Nephron progenitor cell (in vitro differentiated cells): ENCODE measurements around the gene TMEM208.

ENCODE experiments used
- DNase-seq: peaks from one replicate; pipeline ENCODE4 v3.0.0; 2021
- H3K27ac Mint-ChIP-seq: 2 replicates; pipeline ENCODE4 v1.8.0; 2021; ENCODE audit warnings: mild to moderate bottlenecking, moderate library complexity, mixed read lengths
- H3K27me3 Mint-ChIP-seq: 2 replicates; pipeline ENCODE4 v1.8.0; 2021; ENCODE audit warnings: mild to moderate bottlenecking, low read depth, mixed read lengths; ENCODE audit not compliant: poor library complexity
- H3K36me3 Mint-ChIP-seq: 2 replicates; pipeline ENCODE4 v1.8.0; 2021; ENCODE audit warnings: low read depth, mixed read lengths
- H3K4me1 Mint-ChIP-seq: 2 replicates; pipeline ENCODE4 v1.8.0; 2021; ENCODE audit warnings: mixed read lengths
- H3K4me3 Mint-ChIP-seq: 2 replicates; pipeline ENCODE4 v1.8.0; 2021; ENCODE audit warnings: mild to moderate bottlenecking, moderate library complexity, mixed read lengths
- H3K9me3 Mint-ChIP-seq: 2 replicates; pipeline ENCODE4 v1.8.0; 2021; ENCODE audit warnings: mild to moderate bottlenecking, moderate library complexity, mixed read lengths
- TF ChIP-seq, protein P1 (sequence below): fragments of 200-600 bp; sonication (generic); IDR thresholded peaks from 2 replicates; pipeline ENCODE4 v1.5.0; 2021; ENCODE audit warnings: antibody characterized with exemption

TMEM208 gene

DNA sequence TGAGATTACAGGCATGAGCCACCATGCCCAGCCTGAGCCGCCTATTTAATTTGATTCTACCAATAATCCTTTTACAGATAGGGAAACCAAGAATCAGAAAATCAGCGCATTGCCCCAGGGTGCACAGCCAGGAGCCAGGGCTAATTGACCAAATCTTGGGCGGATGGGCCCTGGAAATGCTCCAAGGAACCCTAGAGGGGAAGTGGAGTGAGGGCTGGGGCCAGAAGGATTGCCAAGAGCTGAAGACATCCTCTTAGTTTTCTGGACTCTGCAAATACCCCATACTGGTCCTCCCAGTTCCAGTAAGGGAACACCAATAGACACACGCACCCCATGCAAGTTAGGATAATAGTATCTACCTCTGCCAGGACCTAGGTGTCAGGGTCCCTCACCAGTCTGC, 16.6 kb downstream of the TMEM208 start:
- peaks cover 40% of the 10 kb centered on the region for H3K4me1 Mint-ChIP-seq
- no peak overlapping the region for H3K4me3 Mint-ChIP-seq
- no peak overlapping the region for H3K27ac Mint-ChIP-seq
- H3K9me3 Mint-ChIP-seq, result no peaks in the 10 kb centered on the region
- peaks cover 11% of the 10 kb centered on the region for H3K27me3 Mint-ChIP-seq
- H3K36me3 Mint-ChIP-seq, result no peaks in the 10 kb centered on the region
- TF ChIP-seq, protein P1, sequence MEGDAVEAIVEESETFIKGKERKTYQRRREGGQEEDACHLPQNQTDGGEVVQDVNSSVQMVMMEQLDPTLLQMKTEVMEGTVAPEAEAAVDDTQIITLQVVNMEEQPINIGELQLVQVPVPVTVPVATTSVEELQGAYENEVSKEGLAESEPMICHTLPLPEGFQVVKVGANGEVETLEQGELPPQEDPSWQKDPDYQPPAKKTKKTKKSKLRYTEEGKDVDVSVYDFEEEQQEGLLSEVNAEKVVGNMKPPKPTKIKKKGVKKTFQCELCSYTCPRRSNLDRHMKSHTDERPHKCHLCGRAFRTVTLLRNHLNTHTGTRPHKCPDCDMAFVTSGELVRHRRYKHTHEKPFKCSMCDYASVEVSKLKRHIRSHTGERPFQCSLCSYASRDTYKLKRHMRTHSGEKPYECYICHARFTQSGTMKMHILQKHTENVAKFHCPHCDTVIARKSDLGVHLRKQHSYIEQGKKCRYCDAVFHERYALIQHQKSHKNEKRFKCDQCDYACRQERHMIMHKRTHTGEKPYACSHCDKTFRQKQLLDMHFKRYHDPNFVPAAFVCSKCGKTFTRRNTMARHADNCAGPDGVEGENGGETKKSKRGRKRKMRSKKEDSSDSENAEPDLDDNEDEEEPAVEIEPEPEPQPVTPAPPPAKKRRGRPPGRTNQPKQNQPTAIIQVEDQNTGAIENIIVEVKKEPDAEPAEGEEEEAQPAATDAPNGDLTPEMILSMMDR, result no peak
- no peak for DNase-seq

DNA sequence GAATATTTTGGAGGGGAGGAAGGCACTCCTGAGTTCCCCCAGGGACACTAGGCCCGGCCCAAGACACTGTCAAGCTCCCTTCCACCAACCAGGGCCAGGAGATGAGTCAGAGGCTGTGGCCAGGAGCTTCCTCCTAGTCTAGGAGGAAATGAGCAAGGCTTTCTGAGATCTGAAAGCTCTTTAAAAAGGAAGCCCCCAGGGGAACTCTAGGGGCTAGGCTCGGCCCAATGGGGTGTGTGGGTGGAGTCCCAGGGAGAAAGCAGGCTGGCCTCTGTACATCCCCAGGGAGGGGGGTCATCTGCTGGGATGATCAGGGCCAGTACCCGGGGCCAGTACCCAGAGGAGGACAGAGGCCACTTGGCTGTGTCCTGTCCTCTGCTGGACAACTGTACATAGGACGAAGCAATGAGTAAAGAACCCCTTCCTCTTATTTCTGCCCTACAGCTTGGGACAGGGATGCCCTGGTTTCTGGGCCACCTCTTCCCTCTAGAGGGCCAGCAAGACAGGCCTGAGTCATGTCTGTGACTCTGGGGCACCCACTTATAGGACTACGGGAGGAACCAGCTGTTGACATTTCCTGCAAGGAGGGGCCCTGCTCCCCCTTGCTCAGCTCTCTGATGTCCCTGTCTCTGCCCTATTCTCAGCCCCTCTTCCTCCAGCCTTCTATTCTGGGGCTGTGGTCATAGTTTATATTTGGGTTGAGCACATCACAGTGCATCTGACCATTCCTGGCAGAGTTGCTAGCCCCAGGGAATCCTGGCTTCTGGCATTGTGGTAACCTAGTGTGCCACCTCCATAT, 17.7 kb downstream of the TMEM208 start:
- Mint-ChIP-seq H3K27me3 (peaks cover 23% of the 10 kb centered on the region), H3K4me3 (peak overlapping the region; percentile 81), H3K36me3 (no peaks in the 10 kb centered on the region), H3K27ac (no peak overlapping the region), H3K9me3 (no peaks in the 10 kb centered on the region), H3K4me1 (peaks cover 43% of the 10 kb centered on the region)
- TF ChIP-seq, protein P1, result no peak
- no peak for DNase-seq

DNA sequence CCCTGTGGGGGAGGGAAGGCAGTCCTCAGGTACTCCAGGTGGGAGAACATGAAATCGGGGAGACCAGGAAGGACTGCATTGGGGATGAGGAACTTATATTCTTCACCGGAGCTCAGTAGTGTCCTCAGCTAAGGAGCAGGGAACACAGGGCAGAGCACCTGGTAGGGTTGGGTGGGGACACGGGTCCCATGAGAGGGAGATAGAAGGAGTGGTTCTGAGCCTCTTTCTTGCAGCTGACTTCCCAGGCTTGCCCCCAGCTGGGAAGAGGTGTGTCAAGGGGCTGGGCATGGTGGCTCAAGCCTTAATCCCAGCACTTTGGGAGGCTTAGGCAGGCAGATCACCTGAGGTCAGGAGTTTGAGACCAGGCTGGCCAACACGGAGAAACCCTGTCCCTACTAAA, 18.3 kb downstream of the TMEM208 start:
- no peak for DNase-seq
- peaks cover 49% of the 10 kb centered on the region for H3K4me1 Mint-ChIP-seq
- H3K36me3 Mint-ChIP-seq, result no peaks in the 10 kb centered on the region
- TF ChIP-seq, protein P1, result no peak
- peak overlapping the region; percentile 81 for H3K4me3 Mint-ChIP-seq
- H3K27me3 Mint-ChIP-seq, result peaks cover 29% of the 10 kb centered on the region
- H3K9me3 Mint-ChIP-seq, result no peaks in the 10 kb centered on the region
- H3K27ac Mint-ChIP-seq, result no peak overlapping the region

DNA sequence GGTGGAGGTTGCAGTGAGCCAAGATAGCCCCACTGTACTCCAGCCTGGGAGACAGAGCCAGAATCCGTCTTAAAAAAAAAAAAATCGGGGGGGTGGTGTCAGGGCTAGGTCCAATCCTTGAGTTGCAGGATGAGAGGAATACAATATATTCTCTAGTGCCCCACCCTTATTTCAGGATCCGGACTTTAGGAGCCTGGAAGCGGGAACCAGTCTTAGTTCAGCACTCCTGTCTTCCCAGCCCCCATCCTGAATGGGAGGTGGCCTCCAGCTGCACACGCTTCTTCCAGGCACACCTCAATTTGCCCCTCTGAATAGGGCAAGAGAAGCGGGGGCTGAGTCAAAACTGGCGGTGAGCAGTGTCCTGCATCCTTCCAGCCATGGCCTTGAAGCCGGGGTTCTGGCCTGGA, 18.7 kb downstream of the TMEM208 start:
- TF ChIP-seq, protein P1, result no peak
- H3K27ac Mint-ChIP-seq, result no peak overlapping the region
- H3K36me3 Mint-ChIP-seq, result no peaks in the 10 kb centered on the region
- no peak for DNase-seq
- H3K4me1 Mint-ChIP-seq, result peaks cover 51% of the 10 kb centered on the region
- no peaks in the 10 kb centered on the region for H3K9me3 Mint-ChIP-seq
- H3K4me3 Mint-ChIP-seq, result peak overlapping the region; percentile 81
- H3K27me3 Mint-ChIP-seq, result peaks cover 33% of the 10 kb centered on the region

DNA sequence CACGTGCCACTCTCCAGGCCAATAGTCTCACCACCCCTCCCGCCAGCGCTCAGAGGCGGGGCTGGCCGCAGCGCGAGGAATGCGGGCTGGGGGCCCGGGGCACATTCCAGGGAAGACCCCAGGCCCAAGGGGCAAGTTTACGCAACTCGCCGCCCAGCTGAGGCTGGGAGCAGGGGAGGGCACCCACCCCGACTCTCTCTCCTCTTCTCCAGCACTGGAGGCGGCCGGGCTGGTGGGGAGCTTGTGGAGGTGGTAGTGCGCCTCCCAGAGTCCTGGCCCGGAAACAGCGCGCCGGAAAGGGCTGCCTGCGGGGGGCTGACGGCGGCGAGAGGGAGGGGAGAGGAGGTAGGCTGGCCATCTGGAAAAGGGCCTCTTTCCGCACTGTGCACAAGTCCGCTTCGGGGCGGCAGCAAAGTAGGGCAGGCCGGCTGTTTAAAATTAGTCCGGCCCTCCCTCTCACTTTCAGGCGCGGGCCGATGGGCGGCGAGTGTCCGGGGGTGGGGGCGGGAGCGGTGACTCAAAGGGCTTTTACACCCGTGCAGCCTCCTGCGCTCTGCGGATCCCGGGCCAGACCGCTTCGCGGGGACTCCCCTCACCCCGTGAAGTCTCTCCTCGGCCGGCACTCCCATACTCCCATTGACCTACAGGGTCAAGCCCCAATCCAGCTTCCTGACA, 19.3 kb downstream of the TMEM208 start:
- Mint-ChIP-seq H3K4me3 (peak overlapping the region; percentile 81), H3K4me1 (peaks cover 49% of the 10 kb centered on the region), H3K27ac (no peak overlapping the region), H3K36me3 (no peaks in the 10 kb centered on the region), H3K9me3 (no peaks in the 10 kb centered on the region), H3K27me3 (peaks cover 39% of the 10 kb centered on the region)
- peak; percentile 85 for DNase-seq
- TF ChIP-seq, protein P1, result no peak
